HG02973 (cell line): ENCODE measurements around the gene DENND4A.
"Not testable (repeated sequence)": the region's sequence is repeated elsewhere in the genome, so short reads cannot be mapped to it uniquely, and the experiment has no call there.

ENCODE experiments used
- ATAC-seq: cut with Tn5 transposase; IDR thresholded peaks from one replicate; pipeline ENCODE4 v1.9.1; 2021; ENCODE audit warnings: moderate library complexity; ENCODE audit not compliant: unreplicated experiment

DENND4A gene

GRCh38 chr15:65789759-65790425 is 2.2 kb downstream of the DENND4A start:
- no peak for ATAC-seq

GRCh38 chr15:65789105-65789504 is 3.0 kb downstream of the DENND4A start:
- no peak for ATAC-seq

GRCh38 chr15:65787260-65787659 is 4.8 kb downstream of the DENND4A start:
- no peak for ATAC-seq

DNA sequence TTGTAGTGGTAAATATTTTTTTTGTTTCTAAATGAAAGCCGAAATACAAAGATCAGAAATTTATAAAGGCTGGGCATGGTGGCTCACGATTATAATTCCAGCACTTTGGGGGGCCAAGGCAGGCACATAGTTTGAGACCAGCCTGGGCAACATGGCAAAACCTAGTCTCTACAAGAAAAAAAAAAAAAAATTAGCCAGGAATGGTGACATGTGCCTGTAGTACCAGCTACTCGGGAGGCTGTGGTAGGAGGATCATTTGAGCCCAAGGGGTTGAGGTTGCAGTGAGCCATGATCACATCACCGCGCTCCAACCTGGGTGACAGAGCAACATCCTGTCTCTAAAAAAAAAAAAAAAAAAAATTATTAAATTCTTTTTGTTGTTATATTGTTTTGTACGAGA is 6.9 kb downstream of the DENND4A start:
- ATAC-seq, result no peak

DNA sequence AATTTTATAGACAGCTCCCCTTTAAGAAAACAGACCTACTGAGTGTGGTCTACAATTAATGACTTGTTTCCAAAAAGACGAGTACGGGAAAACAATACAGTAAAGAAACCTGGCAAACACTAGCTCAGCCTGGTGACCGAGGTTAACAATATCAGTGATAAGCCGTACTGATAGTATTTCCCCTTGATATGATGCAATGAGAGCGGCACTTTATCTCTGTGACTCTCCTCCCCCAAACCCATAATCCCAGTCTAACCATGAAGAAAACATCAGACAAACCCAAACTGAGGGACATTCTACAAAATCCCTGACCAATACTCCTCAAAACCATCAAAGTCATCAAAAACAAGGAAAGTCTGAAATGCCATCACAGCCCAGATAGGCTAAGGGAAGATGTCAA is 8.2 kb downstream of the DENND4A start:
- ATAC-seq, result no peak

- no peak for ATAC-seq
Measured at GRCh38 chr15:65782096-65782495, 10.0 kb downstream of the DENND4A start.

DNA sequence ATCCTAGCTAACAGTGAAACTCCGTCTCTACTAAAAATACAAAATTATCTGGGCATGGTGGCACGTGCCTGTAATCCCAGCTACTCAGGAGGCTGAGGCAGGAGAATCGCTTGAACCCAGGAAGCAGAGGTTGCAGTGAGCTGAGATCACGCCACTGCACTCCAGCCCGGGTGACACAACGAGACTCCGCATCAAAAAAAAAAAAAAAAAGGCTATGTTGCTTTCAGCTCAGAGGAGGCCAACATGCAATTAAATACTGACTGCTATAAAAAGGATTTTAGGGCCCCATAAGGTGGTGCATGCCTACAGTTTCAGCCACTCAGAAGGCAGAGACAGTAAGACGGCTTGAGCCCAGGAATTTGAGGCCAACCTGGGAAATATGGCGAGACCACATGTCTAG is 13.4 kb downstream of the DENND4A start:
- not testable (repeated sequence) for ATAC-seq

DNA sequence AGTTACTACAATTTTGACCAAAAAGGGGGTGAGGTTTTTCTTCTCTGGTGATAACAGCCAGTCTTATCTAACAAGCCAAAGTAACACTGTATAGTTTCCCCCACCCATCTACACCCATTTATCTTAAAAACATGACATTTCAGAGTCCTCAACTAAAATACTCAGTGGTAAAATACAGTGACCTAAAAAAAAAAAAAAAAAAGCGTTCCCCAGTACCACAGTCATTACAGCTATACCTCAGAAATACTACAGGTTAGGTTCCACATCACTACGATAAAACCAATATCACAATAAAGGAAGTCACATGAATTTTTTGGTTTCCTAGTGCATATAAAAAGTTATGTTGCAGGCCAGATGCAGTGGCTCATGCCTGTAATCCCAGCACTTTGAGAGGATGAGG is 13.8 kb downstream of the DENND4A start:
- ATAC-seq, result no peak

GRCh38 chr15:65777843-65778242 is 14.2 kb downstream of the DENND4A start:
- no peak for ATAC-seq

DNA sequence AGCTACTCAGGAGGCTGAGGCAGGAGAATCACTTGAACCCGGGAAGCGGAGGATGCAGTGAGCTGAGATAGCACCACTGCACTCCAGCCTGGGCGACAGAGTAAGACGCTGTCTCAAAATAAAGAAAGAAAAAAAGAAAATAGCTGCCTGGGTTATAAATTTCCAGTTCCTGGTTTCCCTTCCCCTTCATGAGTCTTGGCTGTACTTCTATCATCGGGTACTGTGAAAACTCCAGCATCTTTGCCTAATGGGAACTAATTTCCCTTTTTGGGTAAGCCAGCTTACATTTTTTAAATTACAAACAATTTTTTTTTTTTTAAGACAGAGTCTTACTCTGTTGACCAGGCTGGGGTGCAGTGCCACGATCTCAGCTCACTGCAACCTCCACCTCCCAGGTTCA is 15.0 kb downstream of the DENND4A start:
- ATAC-seq, result no peak

DNA sequence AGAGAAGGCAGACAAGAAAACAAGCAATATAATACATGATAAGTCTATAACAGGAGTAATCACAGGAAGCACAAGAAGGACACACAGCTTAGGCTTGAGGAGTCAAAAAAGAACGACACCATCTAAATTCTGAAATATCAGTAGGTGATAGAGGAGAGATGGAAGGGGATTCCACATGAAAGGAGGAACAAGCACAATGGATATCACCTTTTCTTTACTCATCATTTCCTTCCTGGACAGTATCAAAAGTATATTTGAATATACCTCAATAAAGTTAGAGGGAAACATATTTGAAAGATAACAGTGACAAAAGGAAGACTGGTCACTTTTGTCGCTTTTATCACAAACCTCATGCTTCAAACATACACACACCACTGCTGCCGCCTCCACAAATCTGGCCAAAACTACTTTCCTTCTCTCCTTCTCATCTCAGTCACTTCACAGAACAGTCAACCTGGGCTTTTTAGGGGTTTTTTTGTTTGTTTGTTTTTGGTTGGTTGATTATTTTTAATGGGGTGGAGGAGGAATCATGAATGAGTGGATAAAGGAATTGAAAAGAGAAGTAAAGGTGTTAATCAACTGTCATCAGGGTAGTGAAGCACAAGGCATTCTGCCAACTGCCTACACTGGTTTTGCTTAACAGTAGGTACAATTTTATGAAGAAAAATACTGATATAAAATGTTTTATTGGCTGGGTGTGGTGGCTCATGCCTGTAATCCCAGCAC is 18.5 kb downstream of the DENND4A start:
- no peak for ATAC-seq

DNA sequence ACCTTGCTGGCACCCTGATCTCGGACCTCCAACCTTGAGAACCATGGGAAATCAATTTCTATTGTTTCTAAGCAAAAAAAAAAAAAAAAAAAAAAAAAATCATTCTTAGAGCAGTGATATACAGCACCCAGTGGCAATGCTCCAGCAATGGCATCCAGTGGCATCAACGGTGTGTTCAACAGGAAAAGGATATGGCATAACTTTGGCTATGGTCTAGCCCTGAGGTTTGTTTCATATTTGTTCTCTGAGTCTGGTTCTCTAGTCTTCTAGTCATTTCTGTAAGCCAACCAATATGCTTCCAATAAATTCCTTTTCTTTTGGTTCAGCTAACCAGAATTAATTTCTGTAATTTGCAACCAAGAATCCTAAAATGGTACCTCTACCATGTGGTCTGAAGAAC is 19.2 kb downstream of the DENND4A start:
- no peak for ATAC-seq

DNA sequence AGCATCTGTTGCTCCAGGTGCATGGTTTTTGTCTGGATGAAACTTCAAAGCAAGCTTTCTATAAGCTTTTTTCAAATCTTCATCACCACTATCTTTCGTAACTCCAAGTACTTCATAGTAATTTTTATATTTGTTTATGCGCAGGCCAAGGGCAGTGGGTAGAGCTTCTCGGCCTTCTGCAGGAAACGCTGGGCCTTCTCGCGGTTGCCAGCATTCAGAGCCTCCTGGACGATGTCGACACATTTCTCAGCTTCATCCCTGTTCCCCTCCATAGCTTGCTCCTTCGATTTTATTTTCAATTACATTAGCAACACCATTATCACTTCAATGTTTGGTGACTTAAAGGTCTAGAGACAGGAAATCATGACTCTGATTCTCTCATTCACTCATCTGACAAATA is 20.2 kb downstream of the DENND4A start:
- ATAC-seq, result no peak

DNA sequence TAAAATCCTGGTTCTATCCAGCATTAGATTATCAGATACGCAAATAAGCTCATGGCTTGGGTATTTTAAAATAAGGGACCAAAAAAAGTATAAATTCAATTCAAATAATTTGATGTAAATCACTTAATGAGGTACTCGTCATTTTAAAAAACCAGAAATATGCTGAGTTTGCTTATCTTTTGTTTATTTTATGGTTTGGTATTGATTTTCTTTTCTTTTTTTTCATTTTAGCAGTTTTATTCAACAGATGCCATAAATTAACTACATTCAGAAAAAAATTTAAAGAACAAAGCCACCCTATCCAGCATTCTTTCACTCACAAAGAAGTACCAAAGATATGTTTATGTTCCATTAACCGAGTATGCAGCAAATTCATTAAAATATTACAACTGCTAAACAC is 22.6 kb downstream of the DENND4A start:
- no peak for ATAC-seq

DNA sequence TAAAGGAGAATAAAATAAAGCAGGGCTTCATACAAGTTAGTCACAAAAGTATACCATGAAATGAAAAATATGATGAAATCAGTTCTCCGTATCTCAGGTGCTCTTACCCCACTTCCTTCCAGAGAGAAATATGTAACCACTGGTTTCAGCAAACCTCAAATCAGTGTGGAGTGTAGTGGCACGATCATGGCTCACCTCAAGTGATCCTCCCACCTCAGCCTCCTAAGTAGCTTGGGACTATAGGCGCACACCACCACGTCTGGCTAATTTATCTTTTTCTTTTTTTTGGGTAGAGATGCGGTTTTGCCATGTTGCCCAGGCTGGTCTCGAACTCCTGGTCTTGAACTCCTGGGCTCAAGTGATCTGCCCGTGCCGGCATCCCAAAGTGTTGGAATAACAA is 24.2 kb downstream of the DENND4A start:
- ATAC-seq, result no peak

- no peak for ATAC-seq
Measured at GRCh38 chr15:65767264-65767595, 24.9 kb downstream of the DENND4A start.

- ATAC-seq, result no peak
Measured at GRCh38 chr15:65766422-65767263, 25.4 kb downstream of the DENND4A start.

- ATAC-seq, result no peak
Measured at GRCh38 chr15:65765106-65765505, 27.0 kb downstream of the DENND4A start.

GRCh38 chr15:65762914-65763787 is 28.9 kb downstream of the DENND4A start:
- ATAC-seq, result no peak

- no peak for ATAC-seq
Measured at GRCh38 chr15:65762399-65762798, 29.7 kb downstream of the DENND4A start.
